AG09309 (cell line): ENCODE results near the gene RPS6KA2.
A peak's percentile ranks its signal among the peaks of the same experiment; 100 is the strongest.
"Not testable (repeated sequence)": the region's sequence is repeated elsewhere in the genome, so short reads cannot be mapped to it uniquely, and the experiment has no call there.

Experiments
- DNase-seq: peaks from one replicate; pipeline ENCODE4 v3.0.0-alpha.2; 2010; ENCODE audit warnings: low read depth
- H3K4me3 ChIP-seq: 2 replicates; pipeline ENCODE4 v1.5.1; 2011; ENCODE audit warnings: mild to moderate bottlenecking, low read depth, low read length, moderate library complexity; ENCODE audit not compliant: control insufficient read depth
- TF ChIP-seq, protein P1 (sequence below): IDR thresholded peaks from 2 replicates; pipeline ENCODE4 v1.5.1; 2011; ENCODE audit warnings: mild to moderate bottlenecking, low read depth, low read length, inconsistent platforms; ENCODE audit not compliant: insufficient read depth, control insufficient read depth; ENCODE audit errors: missing control alignments

RPS6KA2 gene

DNA sequence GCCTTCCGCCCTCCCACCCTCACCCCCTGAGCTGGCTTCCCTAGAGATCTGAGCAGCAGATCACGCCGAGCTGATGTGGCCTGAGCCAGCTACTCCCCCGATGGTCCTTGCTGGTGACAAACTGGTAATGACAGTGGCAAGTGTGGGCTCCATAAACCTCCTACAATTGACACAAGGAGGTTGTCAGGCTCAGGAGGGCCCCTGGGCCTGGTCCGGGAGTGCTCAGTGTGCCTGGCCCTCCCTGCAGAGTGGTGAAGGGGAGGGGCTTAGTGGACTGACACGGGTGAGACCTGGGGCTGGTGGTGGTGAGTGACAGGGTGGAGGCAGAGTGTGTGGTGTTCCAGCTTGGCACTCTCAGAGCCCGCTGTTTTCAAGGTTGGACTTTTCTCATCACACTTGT is 221.7 kb downstream of the RPS6KA2 start:
- DNase-seq: no peak
- TF ChIP-seq, protein P1, sequence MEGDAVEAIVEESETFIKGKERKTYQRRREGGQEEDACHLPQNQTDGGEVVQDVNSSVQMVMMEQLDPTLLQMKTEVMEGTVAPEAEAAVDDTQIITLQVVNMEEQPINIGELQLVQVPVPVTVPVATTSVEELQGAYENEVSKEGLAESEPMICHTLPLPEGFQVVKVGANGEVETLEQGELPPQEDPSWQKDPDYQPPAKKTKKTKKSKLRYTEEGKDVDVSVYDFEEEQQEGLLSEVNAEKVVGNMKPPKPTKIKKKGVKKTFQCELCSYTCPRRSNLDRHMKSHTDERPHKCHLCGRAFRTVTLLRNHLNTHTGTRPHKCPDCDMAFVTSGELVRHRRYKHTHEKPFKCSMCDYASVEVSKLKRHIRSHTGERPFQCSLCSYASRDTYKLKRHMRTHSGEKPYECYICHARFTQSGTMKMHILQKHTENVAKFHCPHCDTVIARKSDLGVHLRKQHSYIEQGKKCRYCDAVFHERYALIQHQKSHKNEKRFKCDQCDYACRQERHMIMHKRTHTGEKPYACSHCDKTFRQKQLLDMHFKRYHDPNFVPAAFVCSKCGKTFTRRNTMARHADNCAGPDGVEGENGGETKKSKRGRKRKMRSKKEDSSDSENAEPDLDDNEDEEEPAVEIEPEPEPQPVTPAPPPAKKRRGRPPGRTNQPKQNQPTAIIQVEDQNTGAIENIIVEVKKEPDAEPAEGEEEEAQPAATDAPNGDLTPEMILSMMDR: no peak
- no peak overlapping the region for H3K4me3 ChIP-seq

DNA sequence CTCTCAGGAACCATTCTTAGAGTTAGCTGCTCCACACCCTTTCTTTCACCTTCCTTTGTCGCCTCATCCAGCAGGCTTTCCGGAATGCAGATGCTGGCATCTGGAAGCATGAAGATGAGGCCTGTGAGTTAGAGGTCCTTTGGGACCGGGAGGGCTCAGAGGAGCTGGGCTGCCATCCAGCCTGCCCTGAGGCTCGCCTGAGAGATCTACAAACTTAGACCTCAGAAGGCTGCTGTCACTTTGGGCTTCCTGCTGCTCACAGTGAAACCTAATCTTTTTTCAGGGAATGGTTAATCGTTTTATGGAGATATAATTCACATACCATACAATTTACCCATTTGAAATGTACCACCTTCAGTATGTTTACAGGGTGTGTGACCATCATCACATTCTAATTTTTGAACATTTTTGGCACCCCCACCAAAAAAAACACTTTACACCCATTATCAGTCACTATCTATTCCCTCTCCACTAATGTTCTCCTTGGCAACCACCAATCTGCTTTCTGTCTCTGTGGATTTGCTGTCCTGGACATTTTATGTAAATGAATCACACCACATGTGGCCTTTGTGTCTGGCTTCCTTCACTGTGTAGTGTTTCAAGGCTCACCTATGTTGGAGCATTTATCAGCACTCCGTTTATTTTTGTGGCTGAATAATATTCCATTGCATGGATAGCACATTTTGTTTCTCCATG is 224.3 kb downstream of the RPS6KA2 start:
- TF ChIP-seq, protein P1: no peak
- H3K4me3 ChIP-seq: no peak overlapping the region
- peak; percentile 47 for DNase-seq

DNA sequence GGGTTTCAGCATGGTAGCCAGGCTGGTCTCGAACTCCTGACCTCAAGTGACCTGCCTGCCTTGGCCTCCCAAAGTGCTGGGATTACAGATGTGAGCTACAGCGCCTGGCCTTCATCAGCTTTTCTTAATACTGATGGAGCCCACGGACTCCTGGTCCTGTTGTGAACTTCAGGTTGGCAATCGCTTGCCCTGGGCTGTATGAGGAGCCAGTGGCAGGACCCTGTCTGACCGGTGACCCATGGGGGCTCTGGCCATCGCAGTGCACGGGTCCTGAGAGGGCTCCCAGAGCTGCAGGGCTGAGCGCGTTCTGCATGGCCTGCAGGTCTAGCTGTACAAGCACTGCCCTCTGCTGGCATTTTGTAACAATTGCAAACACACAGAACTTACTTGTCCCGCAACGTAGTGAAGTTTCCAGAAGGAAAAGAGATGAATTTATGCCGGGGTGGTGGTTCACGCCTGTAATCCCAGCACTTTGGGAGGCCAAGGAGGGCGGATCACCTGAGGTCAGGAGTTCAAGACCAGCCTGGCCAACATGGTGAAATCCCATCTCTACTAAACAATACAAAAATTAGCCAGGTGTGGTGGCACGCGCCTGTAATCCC is 226.3 kb downstream of the RPS6KA2 start:
- H3K4me3 ChIP-seq: not testable (repeated sequence)
- peak; percentile 52 for DNase-seq
- TF ChIP-seq, protein P1: peak; percentile 84

DNA sequence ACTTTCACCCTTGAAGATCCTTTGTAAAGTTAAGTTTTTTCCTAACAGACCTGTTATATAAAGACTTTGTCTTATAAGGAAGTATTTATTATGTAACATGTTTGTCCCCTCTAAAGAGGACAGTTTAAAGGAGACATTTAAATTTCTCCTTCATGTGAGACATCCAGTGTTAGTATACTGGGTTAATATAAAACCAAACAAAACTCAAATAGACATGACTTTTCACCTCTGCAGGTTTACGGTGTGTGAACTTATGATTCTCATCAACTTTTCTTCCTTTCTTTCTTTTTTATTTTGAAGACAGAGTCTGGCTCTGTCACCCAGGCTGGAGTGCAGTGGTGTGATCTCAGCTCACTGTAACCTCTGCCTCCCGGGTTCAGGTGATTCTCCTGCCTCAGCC is 226.9 kb downstream of the RPS6KA2 start:
- H3K4me3 ChIP-seq: no peak overlapping the region
- DNase-seq: no peak
- TF ChIP-seq, protein P1: no peak

DNA sequence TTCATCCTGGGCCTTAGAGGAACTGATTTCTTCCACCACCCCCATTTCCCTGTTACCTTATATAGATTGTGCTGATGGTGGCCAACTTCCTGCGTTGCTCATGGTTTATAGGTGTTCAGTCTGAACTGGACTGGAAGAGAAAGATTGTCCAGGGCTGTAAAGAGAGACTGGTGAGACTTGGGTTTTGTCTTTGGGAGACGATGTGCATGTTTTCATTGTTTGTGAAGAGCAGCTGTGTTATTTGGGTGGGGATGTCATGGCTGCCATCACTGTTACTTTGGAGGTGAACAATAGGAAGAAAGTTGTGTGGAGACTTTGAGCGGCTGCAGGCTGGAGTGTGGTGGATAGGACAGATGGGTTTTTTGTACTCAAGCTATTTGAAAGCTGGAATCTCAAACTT is 228.7 kb downstream of the RPS6KA2 start:
- TF ChIP-seq, protein P1: no peak
- DNase-seq: no peak
- no peak overlapping the region for H3K4me3 ChIP-seq

DNA sequence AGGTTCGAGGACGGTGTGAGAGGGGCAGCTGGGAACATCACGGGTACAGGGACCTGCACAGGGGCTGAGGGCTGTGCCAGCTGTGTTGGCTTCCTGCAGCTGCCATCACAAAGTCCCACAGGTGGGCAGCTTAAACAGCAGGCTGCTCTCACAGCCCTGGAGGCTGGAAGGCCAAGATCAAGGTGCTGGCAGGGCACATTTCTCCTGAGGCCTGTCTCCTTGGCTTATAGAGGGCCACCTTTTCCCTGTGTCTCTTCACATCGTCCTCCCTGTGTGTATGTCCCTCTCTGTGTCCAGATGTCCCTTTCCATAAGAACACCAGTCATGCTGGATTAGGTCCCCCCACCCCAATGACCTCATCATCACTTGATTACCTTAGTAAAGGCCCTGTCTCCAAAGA is 229.2 kb downstream of the RPS6KA2 start:
- DNase-seq: no peak
- TF ChIP-seq, protein P1: no peak
- no peak overlapping the region for H3K4me3 ChIP-seq
